ENCODE measurements around the gene B4GALNT4.
"Not testable (repeated sequence)": the region's sequence is repeated elsewhere in the genome, so short reads cannot be mapped to it uniquely, and the experiment has no call there.

The B4GALNT4 gene

GRCh38 chr11:373716-374551, 4.6 kb downstream of the B4GALNT4 start:
- DNase-seq (no peak), ATAC-seq (no peak)

DNA sequence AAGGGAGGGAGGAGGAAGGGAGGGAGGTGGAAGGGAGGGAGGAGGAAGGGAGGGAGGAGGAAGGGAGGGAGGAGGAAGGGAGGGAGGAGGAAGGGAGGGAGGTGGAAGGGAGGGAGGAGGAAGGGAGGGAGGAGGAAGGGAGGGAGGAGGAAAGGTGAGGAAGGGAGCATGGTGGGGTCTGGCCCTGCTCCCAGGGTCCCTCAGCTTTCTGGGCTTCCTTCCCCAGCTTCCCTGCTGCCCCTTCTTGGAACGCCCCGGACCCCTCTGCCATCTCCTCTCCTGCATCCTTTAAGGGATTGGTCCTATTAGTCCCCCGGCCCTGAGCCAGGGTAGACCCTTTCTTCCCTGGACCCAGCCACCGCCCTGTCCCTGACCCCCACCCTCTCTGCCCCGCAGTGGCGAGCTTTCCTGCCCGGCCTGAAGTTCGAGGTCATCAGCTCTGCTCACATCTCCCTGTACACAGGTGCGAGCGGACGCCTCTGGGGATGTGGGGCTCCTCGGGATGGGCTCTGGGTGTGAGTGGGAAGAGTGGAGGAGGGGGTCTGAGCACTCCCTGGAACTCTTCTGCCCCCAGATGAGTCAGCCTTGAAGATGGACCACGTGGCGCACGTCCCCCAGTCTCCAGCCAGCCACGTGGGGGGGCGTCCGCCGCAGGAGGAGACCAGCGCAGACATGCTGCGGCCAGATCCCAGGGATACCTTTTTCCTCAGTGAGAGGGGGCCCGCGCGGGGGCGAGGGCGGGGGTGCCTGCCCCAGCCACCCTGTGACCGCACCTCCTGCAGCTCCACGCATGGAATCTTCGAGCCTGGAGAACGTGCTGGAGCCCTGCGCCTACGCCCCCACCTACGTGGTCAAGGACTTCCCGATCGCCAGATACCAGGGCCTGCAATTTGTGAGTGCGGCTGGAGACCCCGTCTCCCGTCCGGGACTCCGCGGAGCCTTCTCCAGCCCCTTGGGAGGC, 6.0 kb downstream of the B4GALNT4 start:
- DNase-seq: no peak
- no peak for ATAC-seq

GRCh38 chr11:376531-377173, 7.4 kb downstream of the B4GALNT4 start:
- DNase-seq (no peak), ATAC-seq (no peak)

GRCh38 chr11:377174-377865, 8.0 kb downstream of the B4GALNT4 start:
- DNase-seq (no peak), ATAC-seq (no peak)

DNA sequence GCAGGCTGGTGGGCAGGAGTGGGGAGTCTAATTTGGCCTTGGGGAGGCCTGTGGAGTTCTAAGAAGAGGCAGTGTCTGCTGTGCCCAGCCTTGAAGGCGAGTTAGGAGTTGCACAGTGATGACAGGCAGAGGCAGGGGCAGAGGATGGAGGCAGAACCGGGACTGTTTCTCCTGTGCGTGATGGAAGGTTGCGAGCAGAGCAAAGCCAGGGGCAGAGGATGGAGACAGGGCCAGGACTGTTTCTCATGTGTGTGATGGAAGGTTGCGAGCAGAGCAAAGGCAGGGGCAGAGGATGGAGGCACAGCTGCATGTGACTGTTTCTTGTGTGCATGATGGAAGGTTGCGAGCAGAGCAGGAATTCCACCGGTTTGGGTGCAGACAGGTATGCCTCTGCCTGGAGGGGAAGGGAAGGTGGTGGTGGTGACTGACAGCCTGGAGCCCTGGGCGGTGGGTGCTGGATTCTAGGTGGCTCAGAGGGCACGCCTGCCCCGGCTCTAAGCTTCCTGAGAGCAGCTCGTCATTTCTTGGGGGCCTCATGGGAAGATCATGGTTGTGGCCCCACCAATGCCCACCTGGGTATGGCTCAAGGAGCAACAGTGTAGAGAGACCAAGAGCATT, 8.7 kb downstream of the B4GALNT4 start:
- DNase-seq: no peak

DNA sequence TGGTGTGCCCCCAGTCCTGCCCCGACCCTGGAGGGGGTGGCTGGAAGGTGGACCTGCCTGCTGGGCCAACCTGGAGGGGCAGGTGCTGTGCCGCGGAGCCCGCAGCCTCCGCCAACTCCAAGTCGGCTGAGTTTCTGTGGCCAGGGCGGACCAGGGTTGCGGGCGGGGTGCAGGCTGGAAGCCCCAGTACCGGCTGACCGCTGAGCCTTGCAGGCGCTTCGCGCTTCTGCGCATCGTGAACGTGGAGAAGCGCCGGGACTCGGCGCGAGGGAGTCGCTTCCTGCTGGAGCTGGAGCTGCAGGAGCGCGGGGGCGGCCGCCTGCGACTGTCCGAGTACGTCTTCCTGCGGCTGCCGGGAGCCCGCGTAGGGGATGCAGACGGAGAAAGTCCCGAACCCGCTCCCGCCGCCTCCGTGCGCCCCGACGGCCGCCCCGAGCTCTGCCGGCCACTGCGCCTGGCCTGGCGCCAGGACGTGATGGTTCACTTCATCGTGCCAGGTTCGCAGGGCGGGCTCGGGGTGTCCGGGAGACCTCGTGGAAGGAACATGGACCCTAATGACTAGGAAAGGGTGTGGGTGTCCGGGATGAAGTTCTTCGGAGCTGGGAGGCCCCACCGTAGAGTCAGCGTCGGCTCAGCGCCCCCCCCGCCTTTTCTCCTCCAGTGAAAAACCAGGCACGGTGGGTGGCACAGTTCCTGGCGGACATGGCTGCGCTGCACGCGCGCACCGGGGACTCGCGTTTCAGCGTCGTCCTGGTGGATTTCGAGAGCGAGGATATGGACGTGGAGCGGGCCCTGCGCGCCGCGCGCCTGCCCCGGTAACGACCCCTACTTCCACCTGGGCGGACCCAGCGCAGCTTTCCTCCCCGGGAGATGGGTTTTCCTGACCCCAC, 10.2 kb downstream of the B4GALNT4 start:
- DNase-seq (no peak), ATAC-seq (no peak)

More for the DNA sequence above, 8.7 kb downstream of the B4GALNT4 start:
- no peak for ATAC-seq

DNA sequence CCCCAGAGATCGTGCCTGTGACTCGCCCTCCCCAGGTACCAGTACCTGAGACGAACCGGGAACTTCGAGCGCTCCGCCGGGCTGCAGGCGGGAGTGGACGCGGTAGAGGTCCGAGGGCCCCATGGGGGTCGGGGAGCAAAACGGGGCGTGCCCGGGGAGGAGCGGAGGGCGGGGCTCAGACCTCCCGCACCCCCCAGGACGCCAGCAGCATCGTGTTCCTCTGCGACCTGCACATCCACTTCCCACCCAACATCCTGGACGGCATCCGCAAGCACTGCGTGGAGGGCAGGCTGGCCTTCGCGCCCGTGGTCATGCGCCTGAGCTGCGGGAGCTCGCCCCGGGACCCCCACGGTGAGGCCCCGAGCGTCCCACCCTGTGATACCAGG, 10.8 kb downstream of the B4GALNT4 start:
- DNase-seq: no peak
- ATAC-seq: no peak

GRCh38 chr11:380491-380890, 11.2 kb downstream of the B4GALNT4 start:
- ATAC-seq: no peak
- DNase-seq: no peak

DNA sequence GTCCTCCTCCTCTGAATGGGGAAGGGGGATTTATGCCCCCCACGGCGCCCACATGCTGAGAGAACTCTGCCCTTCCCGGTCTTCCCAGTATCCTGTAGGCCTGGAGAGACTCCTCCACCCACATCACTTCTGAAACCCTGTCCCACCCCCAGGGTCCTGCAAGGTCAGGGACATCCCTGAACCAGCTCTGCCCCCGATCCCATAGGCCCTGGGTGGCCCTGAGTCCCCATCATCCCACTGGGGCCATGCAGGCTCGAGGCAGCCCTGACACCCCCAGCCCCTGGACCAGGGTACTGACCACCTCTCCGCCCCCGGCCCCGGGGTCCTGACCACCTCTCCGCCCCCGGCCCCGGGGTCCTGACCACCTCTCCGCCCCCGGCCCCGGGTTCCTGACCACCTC, 11.7 kb downstream of the B4GALNT4 start:
- no peak for ATAC-seq
- no peak for DNase-seq

DNA sequence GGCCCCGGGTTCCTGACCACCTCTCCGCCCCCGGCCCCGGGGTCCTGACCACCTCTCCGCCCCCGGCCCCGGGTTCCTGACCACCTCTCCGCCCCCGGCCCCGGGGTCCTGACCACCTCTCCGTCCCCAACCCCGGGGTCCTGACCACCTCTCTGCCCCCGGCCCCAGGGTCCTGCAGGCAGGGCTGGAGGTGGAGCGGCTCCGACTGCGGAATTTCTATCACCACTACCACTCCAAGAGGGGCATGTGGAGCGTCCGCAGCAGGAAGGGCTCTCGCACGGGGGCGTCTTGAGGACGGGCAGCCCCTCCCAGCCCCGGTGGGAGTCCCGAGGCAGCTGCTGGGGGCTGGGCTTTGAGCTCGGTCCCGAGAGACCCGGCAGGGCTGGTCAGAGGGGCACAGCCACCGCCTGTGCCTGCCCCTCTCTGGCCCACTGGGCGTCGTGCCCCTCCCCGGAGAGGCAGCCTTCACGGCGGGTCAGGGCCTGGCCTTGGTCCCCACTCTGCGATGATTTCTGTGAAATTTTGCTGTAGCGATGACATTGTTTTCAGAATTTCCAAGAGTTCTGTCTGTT, 12.3 kb downstream of the B4GALNT4 start:
- DNase-seq (no peak), ATAC-seq (no peak)

DNA sequence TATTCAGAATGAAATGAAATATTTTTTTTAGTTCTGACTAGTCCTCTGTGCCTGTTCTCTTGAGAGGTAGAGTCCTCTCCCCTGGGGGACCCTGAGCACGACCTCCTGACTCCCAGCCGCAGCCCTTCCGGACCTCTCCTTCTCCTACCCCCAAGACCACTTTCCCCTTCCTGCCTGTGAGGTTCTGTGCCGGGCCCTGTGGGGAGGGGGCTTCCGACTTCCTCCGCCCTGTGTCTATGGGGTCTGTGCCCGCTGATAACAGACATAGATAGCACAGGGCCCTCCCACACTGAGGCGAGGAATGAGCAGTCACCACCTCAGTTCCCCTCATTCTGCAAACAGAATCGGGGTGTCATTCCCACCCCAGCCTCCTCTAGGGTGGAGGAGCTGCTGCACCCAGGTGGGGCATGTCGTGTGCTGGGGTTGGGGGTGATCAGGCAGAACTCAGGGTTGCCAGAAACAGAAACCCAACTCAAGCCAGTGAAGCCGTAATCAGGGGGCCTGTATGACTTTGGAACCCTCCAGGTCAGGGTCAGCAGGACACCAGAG, 12.9 kb downstream of the B4GALNT4 start:
- peak; percentile 17 for ATAC-seq
- DNase-seq: no peak

- ATAC-seq (no peak), DNase-seq (no peak)
Observed at GRCh38 chr11:383431-383830, 14.1 kb downstream of the B4GALNT4 start.

GRCh38 chr11:384511-384910, 15.2 kb downstream of the B4GALNT4 start:
- no peak for DNase-seq

DNA sequence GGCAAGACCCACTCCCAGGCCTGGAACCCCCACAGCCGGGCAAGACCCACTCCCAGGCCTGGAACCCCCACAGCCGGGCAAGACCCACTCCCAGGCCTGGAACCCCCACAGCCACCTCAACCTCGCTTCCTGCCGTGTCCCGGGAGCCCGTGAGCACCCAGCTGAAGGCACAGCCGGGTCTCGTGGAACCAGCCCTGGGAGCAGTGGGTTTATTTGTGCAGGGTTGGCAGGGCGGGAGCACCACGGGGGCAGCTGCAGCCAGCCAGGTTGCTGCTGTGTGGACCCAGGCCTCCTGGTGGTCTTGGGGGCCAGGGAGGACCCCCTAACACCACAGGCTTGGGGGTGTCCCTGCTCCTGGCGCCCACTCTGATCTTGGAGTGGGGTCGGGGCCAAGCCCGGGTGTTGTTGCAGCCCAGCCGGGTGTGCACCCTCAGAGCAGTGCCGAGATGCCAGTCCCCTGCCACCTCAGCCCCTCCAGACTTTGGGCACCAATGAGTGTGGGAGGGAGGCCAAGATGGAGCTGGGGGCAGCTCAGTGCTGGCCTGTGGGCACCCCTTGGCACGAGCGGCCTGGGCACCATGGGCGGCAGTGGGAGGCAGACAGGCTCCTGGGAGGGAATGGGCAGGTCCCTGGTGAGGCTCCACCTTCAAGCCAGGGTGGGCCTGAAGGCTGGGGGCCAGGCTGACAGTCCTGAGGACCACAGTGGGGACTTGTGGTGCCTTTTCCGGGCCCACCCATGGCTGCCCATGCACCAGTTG, 16.5 kb downstream of the B4GALNT4 start:
- ATAC-seq (no peak), DNase-seq (no peak)

More at GRCh38 chr11:384511-384910, 15.2 kb downstream of the B4GALNT4 start:
- ATAC-seq: no peak

- DNase-seq: no peak
- ATAC-seq: no peak
Observed at GRCh38 chr11:386483-386882, 17.2 kb downstream of the B4GALNT4 start.

GRCh38 chr11:387193-387793, 18.0 kb downstream of the B4GALNT4 start:
- ATAC-seq (no peak), DNase-seq (no peak)

- not testable (repeated sequence) for DNase-seq, ATAC-seq
Observed at GRCh38 chr11:389369-389768, 20.1 kb downstream of the B4GALNT4 start.

- ATAC-seq (no peak), DNase-seq (no peak)
Observed at GRCh38 chr11:390175-390574, 20.9 kb downstream of the B4GALNT4 start.
